COR-L47 (cell line): ENCODE results near the gene ARHGAP40.

ENCODE experiments used
- DNase-seq: peaks from one replicate; lab custom pipeline; 2025; lab: John Stamatoyannopoulos, UW

ARHGAP40 gene

DNA sequence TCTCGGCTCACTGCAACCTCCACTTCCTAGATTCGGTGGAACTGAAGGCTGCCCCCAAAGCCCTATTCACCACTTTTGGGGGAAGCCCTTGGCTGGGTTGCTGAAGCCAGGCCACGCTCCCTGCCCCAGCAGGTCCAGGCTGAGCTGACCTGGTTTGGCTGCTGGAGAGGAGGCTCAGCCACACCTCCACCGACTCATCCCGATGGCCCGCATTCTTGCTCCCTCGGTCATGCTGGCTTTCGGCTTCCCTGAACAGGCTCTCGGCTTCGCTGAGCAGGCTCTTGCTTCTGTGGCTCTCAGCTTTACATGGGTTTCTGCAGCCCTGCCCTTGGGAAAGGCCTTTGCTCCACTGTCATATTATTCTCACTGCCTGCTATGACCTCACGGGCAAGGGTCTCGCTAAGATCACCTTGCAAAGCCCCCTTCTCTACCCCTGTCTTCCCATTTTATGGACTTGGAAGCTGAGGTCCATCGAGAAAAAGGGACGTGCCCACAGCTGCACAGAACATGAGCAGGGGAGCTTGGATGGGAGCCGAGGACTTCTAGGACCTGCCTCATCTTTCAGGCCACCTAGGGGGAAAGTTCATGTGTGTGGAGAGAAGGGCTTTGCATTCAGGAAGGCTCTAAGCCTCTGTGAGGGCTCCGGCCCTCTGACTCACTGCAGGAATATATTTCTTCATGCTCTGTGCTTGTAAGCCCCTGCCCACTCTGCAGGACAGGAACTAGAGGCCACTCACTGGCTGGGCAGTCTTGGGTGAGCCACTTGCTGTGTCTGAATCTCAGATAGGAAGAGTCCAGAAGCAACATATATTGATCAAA, 15.6 kb downstream of the ARHGAP40 start:
- DNase-seq, result no peak

DNA sequence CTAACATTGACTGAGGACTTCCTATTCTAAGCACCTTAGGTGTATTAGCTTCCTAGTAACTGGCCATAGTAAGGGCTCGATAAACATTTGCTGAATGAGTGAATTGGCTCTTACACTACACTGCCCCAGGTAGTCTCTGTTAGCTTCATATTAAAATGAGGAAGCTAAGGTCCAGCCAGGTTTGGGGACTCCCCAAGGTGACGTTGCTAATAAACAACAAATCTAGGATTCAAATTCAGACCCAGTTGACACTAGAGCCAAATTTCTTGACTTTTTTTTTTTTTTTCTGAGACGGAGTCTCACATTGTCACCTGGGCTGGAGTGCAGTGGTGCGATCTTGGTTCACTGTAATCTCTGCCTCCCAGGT, 16.2 kb downstream of the ARHGAP40 start:
- no peak for DNase-seq

GRCh38 chr20:38620441-38620840, 18.8 kb downstream of the ARHGAP40 start:
- no peak for DNase-seq

- no peak for DNase-seq
Measured at GRCh38 chr20:38623061-38623460, 21.5 kb downstream of the ARHGAP40 start.

DNA sequence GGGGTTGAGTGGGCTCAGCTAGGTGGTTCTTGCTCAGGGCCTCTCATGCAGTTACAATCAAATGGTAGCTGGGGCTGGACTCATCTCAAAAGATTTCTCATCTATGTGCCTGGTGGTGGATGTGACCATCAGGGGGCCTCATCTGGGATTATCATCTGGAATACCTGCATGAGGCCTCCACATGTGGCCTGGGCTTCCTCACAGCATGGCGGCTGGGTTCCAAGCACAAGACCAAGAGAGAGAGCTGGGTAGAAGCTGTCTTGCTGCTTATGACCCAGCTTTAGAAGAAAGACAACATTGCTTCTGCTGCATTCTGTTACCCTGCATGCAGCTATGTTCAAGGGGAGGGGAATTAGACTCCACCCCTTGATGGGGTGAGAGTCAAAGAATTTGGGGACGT, 22.5 kb downstream of the ARHGAP40 start:
- DNase-seq, result no peak

DNA sequence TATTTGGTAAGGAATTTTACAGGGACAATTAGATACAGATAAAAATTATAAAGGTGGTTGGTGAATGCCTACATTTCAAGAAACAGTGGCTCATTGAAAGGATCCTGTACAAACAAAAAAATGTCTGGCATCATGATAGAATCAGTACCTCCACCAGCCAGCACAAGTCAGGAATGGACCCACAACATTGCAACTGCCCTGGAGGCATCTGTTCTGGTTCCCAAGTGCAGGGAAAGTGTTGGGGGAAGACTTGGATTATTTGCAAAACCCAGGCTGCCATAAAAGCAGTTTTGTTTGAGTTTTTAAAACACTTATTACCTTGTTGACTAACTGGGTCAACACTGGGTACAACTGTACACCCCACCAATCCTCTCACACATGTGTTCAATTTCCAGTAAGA, 24.3 kb downstream of the ARHGAP40 start:
- DNase-seq, result no peak

DNA sequence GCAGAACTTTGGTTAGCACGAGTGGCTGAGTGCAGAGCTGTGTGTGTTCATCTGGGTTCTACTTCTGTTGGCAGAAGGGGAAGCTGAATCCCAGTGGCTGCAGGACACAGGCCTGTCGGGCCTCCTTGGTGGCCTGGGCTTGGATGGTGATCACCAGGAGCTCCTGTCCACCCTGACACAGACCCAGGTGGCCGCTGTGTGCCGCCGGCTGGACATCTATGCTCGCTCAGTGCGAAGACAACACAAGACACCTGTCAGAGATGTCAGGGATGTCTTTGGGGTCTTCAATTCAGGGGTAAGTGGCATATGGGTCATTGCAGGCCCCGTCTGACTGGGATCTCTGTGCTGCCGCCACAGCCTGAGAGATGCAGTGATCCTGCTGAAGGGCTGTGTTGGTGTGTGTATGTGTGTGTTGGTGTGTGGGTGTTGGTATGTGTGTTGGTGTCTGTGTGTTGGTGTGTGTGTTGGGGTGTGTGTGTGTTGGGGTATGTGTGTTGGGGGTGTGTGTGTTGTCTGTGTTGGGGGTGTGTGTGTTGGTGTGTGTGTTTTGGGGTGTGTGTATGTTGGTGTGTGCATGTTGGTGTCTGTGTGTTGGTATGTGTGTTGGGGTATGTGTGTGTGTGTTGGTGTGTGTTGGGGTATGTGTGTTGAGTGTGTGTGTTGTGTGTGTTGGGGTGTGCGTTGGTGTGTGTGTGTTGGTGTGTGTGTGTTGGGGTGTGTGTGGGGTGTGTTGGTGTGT, 25.5 kb downstream of the ARHGAP40 start:
- no peak for DNase-seq

- DNase-seq, result no peak
Measured at GRCh38 chr20:38628580-38629470, 27.2 kb downstream of the ARHGAP40 start.

DNA sequence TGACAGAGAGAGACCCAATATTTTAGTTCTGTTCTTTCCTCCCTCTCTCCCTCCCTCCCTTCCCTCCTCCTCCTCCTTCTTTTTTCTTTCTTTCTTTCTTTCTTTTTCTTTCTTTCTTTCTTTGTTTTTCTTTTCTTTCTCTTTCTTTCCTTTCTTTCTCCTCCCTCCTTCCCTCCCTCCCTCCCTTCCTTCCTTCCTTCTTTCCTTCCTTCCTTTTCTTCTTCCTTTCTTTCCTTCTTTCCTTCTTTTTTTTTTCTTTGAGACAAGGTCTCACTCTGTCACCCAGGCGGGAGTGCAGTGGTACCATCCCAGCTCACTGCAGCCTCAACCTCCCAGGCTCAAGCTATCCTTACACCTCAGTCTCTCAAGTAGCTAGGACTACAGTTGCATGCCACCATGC, 28.4 kb downstream of the ARHGAP40 start:
- DNase-seq, result no peak

GRCh38 chr20:38630727-38631126, 29.1 kb downstream of the ARHGAP40 start:
- DNase-seq, result no peak

DNA sequence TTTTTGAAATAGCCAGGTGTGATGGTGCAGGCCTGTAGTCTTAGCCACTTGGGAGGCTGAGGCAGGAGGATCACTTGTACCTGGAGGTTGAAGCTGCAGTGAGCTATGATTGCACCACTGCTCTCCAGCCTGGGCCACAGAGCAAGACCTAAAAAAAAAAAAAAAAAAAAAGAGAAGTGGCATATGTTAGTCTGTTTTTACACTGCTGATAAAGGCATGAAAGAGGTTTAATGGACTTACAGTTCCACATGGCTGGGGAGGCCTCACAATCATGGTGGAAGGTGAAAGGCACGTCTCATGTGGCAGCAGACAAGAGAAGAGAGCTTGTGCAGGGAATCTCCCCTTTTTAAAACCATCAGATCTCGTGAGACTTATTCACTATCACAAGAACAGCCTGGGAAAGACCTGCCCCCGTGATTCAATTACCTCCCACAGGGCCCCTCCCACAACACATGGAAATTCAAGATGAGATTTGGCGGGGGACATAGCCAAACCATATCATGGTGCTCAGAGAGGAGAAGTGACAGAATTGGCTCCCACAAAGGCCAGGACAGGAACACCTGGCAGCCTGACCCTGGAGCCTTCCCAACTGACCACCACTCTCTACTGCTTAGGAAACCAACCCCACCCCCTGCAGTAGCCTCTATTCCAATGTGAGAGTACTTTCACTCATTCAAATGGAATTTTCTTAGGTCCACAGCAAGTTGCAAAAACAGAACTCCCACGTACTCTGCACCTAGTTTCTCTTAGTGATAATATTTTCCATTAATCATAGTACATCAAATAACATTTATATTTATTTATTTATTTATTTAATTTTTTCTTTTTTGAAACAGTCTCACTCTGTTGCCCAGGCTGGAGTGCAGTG, 29.8 kb downstream of the ARHGAP40 start:
- no peak for DNase-seq

DNA sequence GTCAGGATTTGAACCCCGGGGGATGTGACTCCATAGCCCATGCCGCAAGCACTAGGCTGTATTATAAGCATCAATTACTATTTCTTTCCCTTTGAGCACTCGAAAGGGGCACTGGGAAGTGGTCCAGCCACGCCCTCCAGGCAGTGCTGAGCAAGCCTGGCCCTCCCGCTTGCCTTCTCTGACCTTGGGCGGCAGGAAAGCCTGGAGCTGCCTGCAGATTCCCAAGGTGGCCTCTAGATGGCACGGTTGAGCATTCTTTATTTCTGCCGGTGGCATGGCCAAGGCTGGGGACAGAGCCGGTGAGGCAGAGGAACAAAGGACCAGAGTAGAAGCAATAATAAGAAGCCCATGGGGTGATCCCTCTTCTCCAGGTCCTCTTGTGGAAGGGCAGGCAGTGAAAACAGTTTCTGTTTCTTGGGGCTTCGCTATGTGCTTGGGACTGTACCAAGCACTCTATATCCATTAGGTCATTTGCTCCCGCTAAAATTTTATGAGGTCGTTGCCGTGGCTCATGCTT, 32.0 kb downstream of the ARHGAP40 start:
- peak; percentile 39 for DNase-seq

DNA sequence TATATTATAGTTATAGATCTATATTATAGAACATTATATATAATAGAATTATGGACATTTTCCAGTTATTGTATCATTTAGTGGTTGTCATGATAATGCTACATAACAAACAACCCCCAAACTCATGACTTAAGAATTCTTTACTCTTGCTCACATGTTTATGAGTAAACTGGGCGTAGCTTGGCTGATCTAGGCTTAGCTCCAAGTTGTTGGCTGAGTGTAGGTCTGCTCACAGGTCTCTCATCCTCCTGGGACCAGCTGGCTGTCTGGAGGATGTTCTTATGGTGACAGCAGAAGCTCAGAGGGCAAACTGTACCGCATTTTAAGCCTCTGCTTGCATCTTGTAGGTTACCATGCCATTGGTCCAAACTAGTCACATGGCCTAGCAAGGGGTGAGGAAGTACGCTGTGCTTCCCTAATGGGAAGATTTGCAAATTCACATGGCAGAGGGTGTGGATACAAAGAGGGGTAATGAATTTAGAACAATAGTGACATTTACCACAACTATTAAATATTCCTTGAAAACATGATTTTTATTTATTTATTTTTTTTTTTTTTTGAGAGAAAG, 34.2 kb downstream of the ARHGAP40 start:
- no peak for DNase-seq

GRCh38 chr20:38640521-38640920, 38.9 kb downstream of the ARHGAP40 start:
- DNase-seq, result no peak

DNA sequence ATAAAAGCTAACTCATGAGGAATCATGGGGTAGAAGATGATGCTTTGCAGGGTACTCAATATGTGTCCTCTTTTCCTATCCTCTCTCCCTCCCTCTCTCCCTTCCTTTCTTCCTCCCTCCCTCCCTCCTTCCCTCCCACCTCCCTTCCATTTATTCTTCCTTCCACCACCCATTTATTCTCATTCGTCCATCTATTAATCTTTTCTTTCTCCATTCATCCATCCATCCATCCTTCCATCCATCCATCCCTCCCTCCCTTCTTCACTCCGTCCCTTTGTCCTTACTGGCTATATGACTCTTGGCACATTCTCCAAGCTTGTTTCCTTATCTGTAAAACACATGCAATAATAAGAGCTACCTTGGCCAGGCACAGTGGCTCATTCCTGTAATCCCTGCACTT, 40.9 kb downstream of the ARHGAP40 start:
- no peak for DNase-seq

DNA sequence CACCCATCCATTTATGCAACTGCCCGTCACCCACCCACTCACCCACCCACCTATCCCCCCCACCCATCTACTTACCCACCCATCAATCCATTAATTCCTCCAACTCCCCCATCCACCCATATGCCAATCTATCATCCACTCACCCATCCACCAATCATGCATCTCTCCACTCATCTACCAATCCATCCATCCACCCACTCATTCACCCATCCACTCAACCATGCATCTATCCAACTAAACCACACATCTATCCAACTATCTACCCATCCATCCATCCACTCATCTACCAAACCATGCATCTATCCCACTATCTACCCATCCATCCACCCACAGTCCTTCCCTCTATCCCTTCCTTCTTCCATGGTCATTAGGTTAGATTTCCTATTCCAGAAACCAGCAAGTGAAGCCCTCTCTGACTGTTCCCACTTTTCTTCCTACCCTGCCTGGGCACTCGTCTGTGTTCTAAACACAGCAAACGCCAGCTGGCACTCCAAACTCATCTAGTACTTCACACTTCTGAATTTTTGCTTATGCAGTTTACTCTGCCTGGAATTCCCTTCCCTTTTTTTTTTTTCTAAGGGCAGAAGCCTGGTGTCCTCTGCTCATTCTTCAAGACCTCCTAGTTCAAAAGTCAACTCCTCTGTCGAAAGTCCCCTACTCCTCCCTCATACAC, 43.1 kb downstream of the ARHGAP40 start:
- no peak for DNase-seq

DNA sequence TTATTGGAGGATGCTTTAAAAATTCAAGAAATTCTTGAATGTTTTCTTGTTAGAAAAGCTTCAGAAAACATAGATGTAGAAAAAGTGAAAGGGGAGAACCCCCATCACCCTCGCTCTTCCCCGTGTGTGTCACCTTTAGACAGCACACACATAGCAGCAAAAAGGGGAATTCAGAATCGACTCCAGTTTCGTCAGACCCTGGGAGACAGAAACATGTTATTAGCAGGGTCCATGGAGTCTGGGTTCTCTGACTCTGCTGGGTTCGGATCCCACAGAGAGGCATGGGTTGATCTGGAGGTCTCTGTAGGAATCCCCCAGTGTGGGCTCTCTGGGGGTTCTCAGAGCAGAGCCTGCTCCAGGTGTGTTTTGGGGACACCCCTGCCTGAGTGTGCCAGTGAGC, 43.7 kb downstream of the ARHGAP40 start:
- no peak for DNase-seq

DNA sequence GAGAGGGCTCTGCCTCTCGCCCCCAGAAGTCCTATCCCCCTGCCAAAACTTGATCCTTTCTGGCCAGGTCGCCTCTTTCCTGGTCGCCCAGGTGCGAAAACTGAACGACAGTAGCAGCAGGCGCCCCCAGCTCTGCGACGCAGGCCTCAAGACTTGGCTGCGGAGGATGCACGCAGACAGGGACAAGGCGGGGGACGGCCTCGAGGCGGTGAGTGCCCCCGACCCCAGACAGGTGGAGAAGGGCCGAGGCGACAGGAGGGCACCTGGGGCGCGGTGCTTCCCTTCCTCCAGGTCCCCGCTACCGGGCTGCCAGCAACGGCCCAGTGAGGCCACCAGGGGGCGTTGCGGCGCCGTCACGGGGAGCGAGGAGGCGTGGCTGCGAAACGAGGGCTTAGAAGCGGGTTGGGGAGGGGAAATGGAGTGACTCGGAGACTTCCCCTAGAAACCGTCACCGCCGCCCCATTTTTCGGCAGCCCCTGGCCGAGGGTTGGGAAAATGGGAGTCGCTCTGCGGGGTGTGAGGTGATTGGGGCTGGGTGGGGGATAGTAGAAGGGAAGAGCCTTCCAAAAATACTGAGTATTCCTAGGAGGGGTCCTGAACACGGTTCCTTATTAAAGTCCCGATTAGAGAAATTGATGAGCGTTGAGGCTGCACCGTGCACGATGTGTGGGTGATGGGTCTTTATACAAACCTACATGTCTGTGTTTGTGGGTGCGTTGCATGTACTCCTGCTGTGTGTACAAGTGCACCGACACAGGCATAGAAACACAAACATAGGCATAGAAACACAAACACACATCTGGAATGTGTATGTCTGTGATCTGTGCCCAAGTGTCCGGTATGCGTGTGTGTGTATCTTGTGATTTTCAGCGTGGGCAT, 44.6 kb downstream of the ARHGAP40 start:
- peak; percentile 49 for DNase-seq

GRCh38 chr20:38649275-38649891, 47.8 kb downstream of the ARHGAP40 start:
- DNase-seq, result peak; percentile 56
